HEK293T (cell line): ENCODE data around the gene CLRN2.

Experiments
- BHLHE40 ChIP-seq: fragments of 450-650 bp; IDR thresholded peaks from 2 replicates; pipeline ENCODE4 v1.6.1; 2016; ENCODE audit warnings: mild to moderate bottlenecking, moderate library complexity, borderline replicate concordance
- CTBP1 ChIP-seq: fragments of 450-650 bp; IDR thresholded peaks from 2 replicates; pipeline ENCODE4 v1.6.1; 2016; ENCODE audit warnings: borderline replicate concordance
- FOXK2 ChIP-seq: fragments of 450-650 bp; IDR thresholded peaks from 2 replicates; pipeline ENCODE4 v1.6.1; 2016; ENCODE audit warnings: mild to moderate bottlenecking
- FOXM1 ChIP-seq: fragments of 450-650 bp; IDR thresholded peaks from 2 replicates; pipeline ENCODE4 v1.6.1; 2017; ENCODE audit warnings: mild to moderate bottlenecking, borderline replicate concordance
- HDGF ChIP-seq: fragments of 450-650 bp; IDR thresholded peaks from 2 replicates; pipeline ENCODE4 v1.6.1; 2017; ENCODE audit warnings: antibody characterized with exemption, borderline replicate concordance
- L3MBTL2 ChIP-seq: fragments of 450-650 bp; conservative IDR thresholded peaks from 2 replicates; pipeline ENCODE4 v1.6.1; 2016; ENCODE audit warnings: mild to moderate bottlenecking
- NFRKB ChIP-seq: fragments of 450-650 bp; IDR thresholded peaks from 2 replicates; pipeline ENCODE4 v1.6.1; 2016; ENCODE audit warnings: mild to moderate bottlenecking, moderate library complexity
- SP1 ChIP-seq: fragments of 450-650 bp; IDR thresholded peaks from 2 replicates; pipeline ENCODE4 v1.6.1; 2017

DNA sequence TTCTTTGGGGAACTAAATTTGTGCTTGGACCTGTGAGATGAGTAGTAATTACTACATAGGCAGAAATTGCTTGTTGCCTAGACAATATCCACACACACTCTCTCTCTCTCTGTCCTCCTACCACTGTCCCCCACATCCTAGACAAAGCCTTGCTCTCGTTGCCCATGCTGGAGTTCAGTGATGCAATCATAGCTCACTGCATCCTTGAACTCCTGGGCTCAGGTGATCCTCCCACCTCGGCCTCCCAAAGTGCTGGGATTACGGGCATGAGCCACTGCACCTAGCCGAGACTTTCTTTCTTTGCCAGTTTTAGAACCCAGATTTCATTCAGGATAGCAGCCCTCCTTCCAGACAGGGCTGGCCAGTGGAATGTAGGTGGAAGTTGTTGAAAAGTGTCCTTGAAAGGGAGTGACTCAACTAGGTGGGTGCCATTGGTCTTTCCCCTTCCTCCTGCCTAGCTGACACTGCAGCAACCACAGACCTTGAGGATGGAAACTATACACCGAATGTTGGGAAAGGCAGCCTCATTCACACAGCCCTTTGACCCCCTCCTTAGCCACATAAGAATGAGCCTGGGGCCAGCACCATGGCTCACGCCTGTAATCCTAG, 45.2 kb downstream of the CLRN2 start:
- TF ChIP-seq BHLHE40 (no peak), FOXK2 (no peak), FOXM1 (no peak), L3MBTL2 (no peak), CTBP1 (no peak), SP1 (no peak), NFRKB (no peak), HDGF (no peak)
